PC-9 (cell line): Measurements from ENCODE around the gene AZI2.

ENCODE experiments used
- EZH2 ChIP-seq: fragments of 200-600 bp; sonication (generic); IDR thresholded peaks from 2 replicates; pipeline ENCODE4 v1.8.0; 2017; ENCODE audit warnings: antibody characterized with exemption, low read depth
- TF ChIP-seq, protein P1 (sequence below): fragments of 200-600 bp; sonication (generic); conservative IDR thresholded peaks from 2 replicates; pipeline ENCODE4 v1.6.1; 2017; ENCODE audit warnings: mixed run types, antibody characterized with exemption, mild to moderate bottlenecking, moderate library complexity

DNA sequence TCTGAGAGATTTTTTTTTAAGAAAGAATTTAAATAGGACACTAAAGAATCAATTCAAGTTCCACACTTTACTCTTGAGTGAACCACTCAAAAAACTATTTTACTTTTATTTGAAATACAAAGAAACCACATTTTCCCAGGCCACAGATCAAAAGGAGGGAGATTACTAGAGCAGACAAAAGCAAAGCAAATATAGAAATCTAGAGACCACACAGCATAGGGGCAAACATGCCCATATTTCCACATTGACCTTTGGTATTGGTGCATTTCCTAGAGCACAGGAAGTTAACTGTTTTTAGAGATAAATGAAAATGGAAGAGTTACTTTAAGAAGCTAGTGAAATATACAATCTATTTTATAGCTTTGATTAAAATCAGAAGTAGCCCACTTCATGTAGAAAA lies 27.6 kb downstream of the AZI2 start:
- TF ChIP-seq, protein P1, sequence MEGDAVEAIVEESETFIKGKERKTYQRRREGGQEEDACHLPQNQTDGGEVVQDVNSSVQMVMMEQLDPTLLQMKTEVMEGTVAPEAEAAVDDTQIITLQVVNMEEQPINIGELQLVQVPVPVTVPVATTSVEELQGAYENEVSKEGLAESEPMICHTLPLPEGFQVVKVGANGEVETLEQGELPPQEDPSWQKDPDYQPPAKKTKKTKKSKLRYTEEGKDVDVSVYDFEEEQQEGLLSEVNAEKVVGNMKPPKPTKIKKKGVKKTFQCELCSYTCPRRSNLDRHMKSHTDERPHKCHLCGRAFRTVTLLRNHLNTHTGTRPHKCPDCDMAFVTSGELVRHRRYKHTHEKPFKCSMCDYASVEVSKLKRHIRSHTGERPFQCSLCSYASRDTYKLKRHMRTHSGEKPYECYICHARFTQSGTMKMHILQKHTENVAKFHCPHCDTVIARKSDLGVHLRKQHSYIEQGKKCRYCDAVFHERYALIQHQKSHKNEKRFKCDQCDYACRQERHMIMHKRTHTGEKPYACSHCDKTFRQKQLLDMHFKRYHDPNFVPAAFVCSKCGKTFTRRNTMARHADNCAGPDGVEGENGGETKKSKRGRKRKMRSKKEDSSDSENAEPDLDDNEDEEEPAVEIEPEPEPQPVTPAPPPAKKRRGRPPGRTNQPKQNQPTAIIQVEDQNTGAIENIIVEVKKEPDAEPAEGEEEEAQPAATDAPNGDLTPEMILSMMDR: no peak
- no peak for TF ChIP-seq EZH2
